K562 (cell line): Measurements from ENCODE around the gene LARP4B. TPM values are rescaled to one million over a fixed set of nuclear protein-coding genes. Genes with fewer than 3 reads are reported as not detected.

Source experiments
- ATAC-seq: fragments of 200-7000 bp; cut with Tn5 transposase; 3 replicates; pipeline ENCODE4 v1.9.1; 2020; ENCODE audit warnings: moderate library complexity
- BruUV-seq: library from RNA; stranded (reverse); fragments of 400-500 nt; replicated peaks from 2 replicates; lab custom pipeline; 2021; lab: Mats Ljungman, UMichigan
- CTCF ChIA-PET: fragments of 300-600 bp; formaldehyde crosslinking; extraction: SDS; loops from one replicate; lab custom pipeline; 2021; ENCODE audit warnings: low intra/inter-chr PET ratio; lab: Yijun Ruan, JAX
- POLR2A ChIA-PET: fragments of 300-600, 350-650 bp; sonication (Branson Sonifier 250); formaldehyde crosslinking; extraction: SDS; loops from one replicate; lab custom pipeline; 2021; ENCODE audit warnings: antibody characterized with exemption, inconsistent platforms; lab: Yijun Ruan, JAX
- DNase-seq, 4 experiments: peaks; one replicate each; pipeline versions ENCODE4 v3.0.0 to v3.0.0-alpha.2; 2011 to 2018; ENCODE audit warnings: low spot score in 3 of 4, mixed read lengths in 3 of 4; ENCODE audit errors: extremely low read depth in 1 of 4
- FAIRE-seq: peaks from 2 replicates; lab custom pipeline; 2011; peaks lifted over from hg19 to GRCh38; lab: Jason Lieb, UNC
- H2AFZ ChIP-seq: 2 replicates; pipeline ENCODE4 v1.6.0; 2011; ENCODE audit warnings: low read depth, low read length, control low read depth, inconsistent platforms
- H3K27ac ChIP-seq: fragments of 200-600 bp; 3 replicates; pipeline ENCODE4 v1.8.0; 2011; ENCODE audit warnings: low read depth, mild to moderate bottlenecking, control low read depth, inconsistent platforms, low read length, moderate library complexity, mixed read lengths; ENCODE audit errors: extremely low read depth
- H3K27me3 ChIP-seq, 2 experiments: fragments of 300-600 bp in 1 of 2; 2 replicates in 1 of 2; 3 replicates in 1 of 2; pipeline versions ENCODE4 v1.6.0 to v1.8.0; 2011; ENCODE audit warnings: inconsistent platforms in 2 of 2, low read length in 2 of 2, mild to moderate bottlenecking in 1 of 2, mixed read lengths in 1 of 2, moderate library complexity in 1 of 2; ENCODE audit not compliant: control insufficient read depth in 2 of 2, insufficient read depth in 2 of 2
- H3K36me3 ChIP-seq: fragments of 300-600 bp; 3 replicates; pipeline ENCODE4 v1.8.0; 2011; ENCODE audit warnings: mild to moderate bottlenecking, low read length, inconsistent platforms; ENCODE audit not compliant: control insufficient read depth, insufficient read depth
- H3K4me1 ChIP-seq, 2 experiments: fragments of 200-600 bp in 1 of 2; replicated peaks in 1 of 2; 2 replicates in 1 of 2; 3 replicates in 1 of 2; pipeline versions ENCODE4 v1.5.1 to v1.8.0; 2011; ENCODE audit warnings: inconsistent platforms in 2 of 2, low read length in 2 of 2, mild to moderate bottlenecking in 1 of 2, mixed read lengths in 1 of 2, moderate library complexity in 1 of 2; ENCODE audit not compliant: control insufficient read depth in 2 of 2, insufficient read depth in 2 of 2
- H3K4me2 ChIP-seq: 2 replicates; pipeline ENCODE4 v1.6.1; 2011; ENCODE audit warnings: low read length, control low read depth, inconsistent platforms, mixed read lengths; ENCODE audit not compliant: insufficient read depth
- H3K4me3 ChIP-seq: fragments of 200-600 bp; sonication (generic), shearing (Covaris generic); 2 replicates; pipeline ENCODE4 v1.5.1; 2016; ENCODE audit warnings: control low read depth, inconsistent platforms
- H3K79me2 ChIP-seq: fragments of 200-600 bp; 3 replicates; pipeline ENCODE4 v1.8.0; 2011; ENCODE audit warnings: low read length, inconsistent platforms; ENCODE audit not compliant: control insufficient read depth, insufficient read depth
- H3K9ac ChIP-seq, 2 experiments: 2 replicates each; pipeline versions ENCODE4 v1.6.0 to v1.6.1; 2011; ENCODE audit warnings: low read depth in 2 of 2, low read length in 2 of 2, control low read depth in 1 of 2, inconsistent platforms in 1 of 2, mild to moderate bottlenecking in 1 of 2, mixed read lengths in 1 of 2; ENCODE audit not compliant: insufficient read depth in 1 of 2
- H3K9me1 ChIP-seq: one replicate; pipeline ENCODE4 v1.6.0; 2011; ENCODE audit warnings: inconsistent platforms, mild to moderate bottlenecking, low read length, moderate library complexity; ENCODE audit not compliant: control insufficient read depth, insufficient read depth
- H3K9me3 ChIP-seq: replicated peaks from 2 replicates; pipeline ENCODE4 v1.5.1; 2011; ENCODE audit warnings: low read depth, low read length, inconsistent platforms; ENCODE audit not compliant: control insufficient read depth, insufficient read depth
- H4K20me1 ChIP-seq: replicated peaks from 2 replicates; pipeline ENCODE4 v1.6.1; 2011; ENCODE audit warnings: low read length, inconsistent platforms, mixed read lengths; ENCODE audit not compliant: control insufficient read depth, insufficient read depth
- BRD4 ChIP-seq: fragments of 200-600 bp; sonication (generic); IDR thresholded peaks from 2 replicates; pipeline ENCODE4 v1.6.1; 2017; ENCODE audit warnings: inconsistent platforms
- CAMTA2 ChIP-seq: fragments of 250-450 bp; sonication (Bioruptor Pico); conservative IDR thresholded peaks from 2 replicates; pipeline ENCODE4 v1.5.1; 2022
- ETV6 ChIP-seq, 3 experiments: fragments of 150-350 bp in 1 of 3; sonication (generic) in 1 of 3; formaldehyde crosslinking in 1 of 3; IDR thresholded peaks; 2 replicates each; pipeline versions ENCODE4 v1.6.1 to v1.8.0; 2014 to 2022; ENCODE audit warnings: borderline replicate concordance in 2 of 3, low read depth in 2 of 3, antibody characterized with exemption in 1 of 3, low read length in 1 of 3, mild to moderate bottlenecking in 1 of 3, missing genetic modification reagents in 1 of 3
- HES1 ChIP-seq: fragments of 450-650 bp; IDR thresholded peaks from 2 replicates; pipeline ENCODE4 v1.6.1; 2016; ENCODE audit warnings: low read depth, mild to moderate bottlenecking, moderate library complexity
- MCM2 ChIP-seq: fragments of 450-650 bp; IDR thresholded peaks from 2 replicates; pipeline ENCODE4 v1.6.1; 2017; ENCODE audit warnings: low read depth, mild to moderate bottlenecking
- MXI1 ChIP-seq: IDR thresholded peaks from 2 replicates; pipeline ENCODE4 v1.6.1; 2011; ENCODE audit warnings: low read depth, mild to moderate bottlenecking, improper control_type of control experiment, low read length
- NFE2 ChIP-seq: IDR thresholded peaks from 2 replicates; pipeline ENCODE4 v1.6.1; 2014; ENCODE audit warnings: antibody characterized with exemption, low read depth
- NFE2L1 ChIP-seq: fragments of 450-650 bp; IDR thresholded peaks from 2 replicates; pipeline ENCODE4 v1.6.1; 2016; ENCODE audit warnings: missing genetic modification characterization, low read depth, mild to moderate bottlenecking, missing compliant biosample characterization, moderate library complexity, borderline replicate concordance
- SPI1 ChIP-seq: IDR thresholded peaks from 2 replicates; pipeline ENCODE4 v1.6.1; 2011; ENCODE audit warnings: low read depth, low read length, control low read depth, borderline replicate concordance
- SUPT5H ChIP-seq: fragments of 450-650 bp; IDR thresholded peaks from 2 replicates; pipeline ENCODE4 v1.6.1; 2016
- TCF7 ChIP-seq: sonication (generic); IDR thresholded peaks from 2 replicates; pipeline ENCODE4 v1.6.1; 2016; ENCODE audit warnings: antibody characterized with exemption, borderline replicate concordance
- WGBS: fragments of 100-300 bp; shearing (Covaris generic); methylation state at CpG from one replicate; pipeline ENCODE4 v1.1.6; 2016; ENCODE audit warnings: low coverage, mixed read lengths; ENCODE audit not compliant: insufficient coverage; ENCODE audit errors: missing lambda C conversion rate; 5-methylcytosine and 5-hydroxymethylcytosine counted together
- in situ Hi-C: fragments of 300-500 bp; cut with MboI; formaldehyde crosslinking; loops from 4 replicates; pipeline ENCODE4 v1.15.0; 2018; ENCODE audit warnings: inconsistent platforms, mixed read lengths
- intact Hi-C: fragments of 100-400 bp; cut with micrococcal nuclease; formaldehyde crosslinking; loops from 2 replicates; pipeline ENCODE4 v1.14.2; 2022
- polyA plus RNA-seq, 8 experiments: library from polyadenylated mRNA; depleted of rRNA in 4 of 8; stranded (reverse) in 5 of 8; unstranded in 3 of 8; fragments of >200 nt; fragmentation: Nextera tagmentation in 2 of 8; fragmentation: Illumina TruSeq in 1 of 8; extraction: Ambion mirVana in 2 of 8; extraction: Trizol in 1 of 8; gene quantifications; 2 replicates each; pipeline versions ENCODE4 v1.2.1 to v1.2.3, GENCODE V29; 2011 to 2014; ENCODE audit warnings: inconsistent platforms in 1 of 8, missing spikeins in 1 of 8
- total RNA-seq, 7 experiments: library from RNA; depleted of rRNA in 6 of 7; stranded (reverse); fragments of >200 nt in 6 of 7; fragmentation: Illumina TruSeq in 2 of 7; extraction: Trizol in 2 of 7; gene quantifications; 2 replicates each; pipeline versions ENCODE4 v1.2.1 to v1.2.3, GENCODE V29; 2011 to 2021; ENCODE audit warnings: low replicate concordance in 1 of 7

The LARP4B gene
- total and polyA plus RNA-seq, 9 of the 15 experiments (the other 6 are each of a cell fraction or from before 2014, with no cell fraction given), result 11.8 to 130 (median 42.6) TPM

GRCh38 chr10:974038-974784 lies 42.7 kb upstream of the LARP4B start:
- H4K20me1 ChIP-seq, result no peaks in the 10 kb centered on the region; the same call in 1 of the 2 replicates
- no peak for DNase-seq
- in situ Hi-C loops, result no loop called here
- H3K79me2 ChIP-seq, result no peaks in the 10 kb centered on the region
- CTCF ChIA-PET, result no interaction called here
- 32% methylated on average over 18 of the region's 20 CpGs for WGBS
- no peak overlapping the region for H3K27ac ChIP-seq
- peaks cover 11% of the 10 kb centered on the region for H3K9me3 ChIP-seq
- no TSS peak for BruUV-seq
- peaks cover 18 to 23% of the 10 kb centered on the region in 2 experiments for H3K27me3 ChIP-seq
- H3K9ac ChIP-seq, result no peak overlapping the region
- peak; percentile 34; the same call in 1 of the 3 replicates for ATAC-seq
- POLR2A ChIA-PET, result interaction anchor here (1.2 to 1.6 kb wide), 4 partner anchors 10 to 20 kb away, joined by 3 to 4 read pairs (median 3); partner anchors contain the start of gene GTPBP4
- no peak overlapping the region for H3K4me3 ChIP-seq
- no peaks in the 10 kb centered on the region for H3K9me1 ChIP-seq
- no peaks in the 10 kb centered on the region for H3K36me3 ChIP-seq
- H3K4me2 ChIP-seq, result no peak overlapping the region
- peak overlapping the region; percentile 46 for H2AFZ ChIP-seq
- intact Hi-C loops, result no loop called here
- 0 out of 5 replicates have a peak, but pooled peaks cover 0 to 3% of the 10 kb centered on the region in 2 experiments for H3K4me1 ChIP-seq
- TF ChIP-seq NFE2 (peak; percentile 26; the same call in 1 of the 2 replicates), SPI1 (no peak)
- TF ChIP-seq, all 486 proteins: peak for 1
- FAIRE-seq, result no peak

GRCh38 chr10:972763-973162 lies 41.3 kb upstream of the LARP4B start:
- Histone ChIP-seq H3K4me2 (no peak overlapping the region), H3K79me2 (no peaks in the 10 kb centered on the region), H4K20me1 (no peaks in the 10 kb centered on the region; the same call in 1 of the 2 replicates), H3K4me3 (no peak overlapping the region), H3K9me1 (no peaks in the 10 kb centered on the region), H3K9me3 (peaks cover 7% of the 10 kb centered on the region), H3K36me3 (no peaks in the 10 kb centered on the region), H3K9ac (no peak overlapping the region), H3K27ac (no peak overlapping the region), H3K4me1 (0 out of 5 replicates have a peak, but pooled peaks cover 0 to 3% of the 10 kb centered on the region in 2 experiments), H2AFZ (no peak overlapping the region), H3K27me3 (peaks cover 29 to 32% of the 10 kb centered on the region in 2 experiments)
- DNase-seq (no peak), FAIRE-seq (no peak), ATAC-seq (no peak)
- no TSS peak for BruUV-seq
- ChIA-PET CTCF (no interaction called here), POLR2A (interaction anchor here (0.6 to 1.6 kb wide), 5 partner anchors 10 to 18 kb away, joined by 3 to 4 read pairs (median 3); no protein-coding TSS in a partner anchor)
- WGBS, result 23% methylated on average over 7 of the region's 8 CpGs
- TF ChIP-seq TCF7, result no peak
- no peak for TF ChIP-seq HES1
- TF ChIP-seq SUPT5H, result no peak
- TF ChIP-seq CAMTA2 (CRISPR knock-in tag), result no peak
- no peak for TF ChIP-seq MXI1
- TF ChIP-seq BRD4, result no peak
- TF ChIP-seq ETV6 (IDR thresholded peaks at IDR 0.05; ENCODE audit: borderline replicate concordance in 1 of 2, low read depth in 2 of 2, low read length in 1 of 2), result no peak
- no peak for TF ChIP-seq ETV6 (CRISPR knock-in tag; IDR thresholded peaks at IDR 0.05; ENCODE audit: borderline replicate concordance)
- TF ChIP-seq MCM2, result no peak
- no peak for TF ChIP-seq NFE2L1 (tag)
- intact Hi-C loops, result no loop called here
- in situ Hi-C loops, result no loop called here
